Suprapubic skin (tissue), 4 donors: Measurements from ENCODE around the gene SERPINB1. TPM values are rescaled to one million over a fixed set of nuclear protein-coding genes. Genes with fewer than 3 reads are reported as not detected.

Source experiments
- DNase-seq, 2 donors: peaks; one replicate each; pipeline ENCODE4 v3.0.0-alpha.2; 2019; ENCODE audit warnings: low spot score in 2 of 2
- H3K27ac ChIP-seq: fragments of 200-600 bp; sonication (generic); one replicate; pipeline ENCODE4 v1.5.1; 2019
- H3K27me3 ChIP-seq: fragments of 200-600 bp; sonication (generic); one replicate; pipeline ENCODE4 v1.5.1; 2019
- H3K36me3 ChIP-seq: fragments of 200-600 bp; sonication (generic); one replicate; pipeline ENCODE4 v1.5.1; 2019
- H3K4me1 ChIP-seq: fragments of 200-600 bp; sonication (generic); one replicate; pipeline ENCODE4 v1.5.1; 2019
- H3K4me3 ChIP-seq: fragments of 200-600 bp; sonication (generic); one replicate; pipeline ENCODE4 v1.5.1; 2019; ENCODE audit warnings: mild to moderate bottlenecking
- H3K9me3 ChIP-seq: fragments of 200-600 bp; sonication (generic); one replicate; pipeline ENCODE4 v1.5.1; 2019
- EP300 ChIP-seq: sonication (generic); formaldehyde crosslinking; IDR thresholded peaks from one replicate; pipeline ENCODE4 v1.6.1; 2017; ENCODE audit warnings: antibody characterized with exemption
- POLR2A ChIP-seq, 2 donors: fragments of 450-650 bp; IDR thresholded peaks; one replicate each; pipeline ENCODE4 v1.6.1; 2017; ENCODE audit warnings: antibody characterized with exemption in 2 of 2, mild to moderate bottlenecking in 2 of 2, moderate library complexity in 2 of 2
- POLR2AphosphoS5 ChIP-seq, 3 donors: sonication (generic); formaldehyde crosslinking; IDR thresholded peaks; one replicate each; pipeline ENCODE4 v1.6.1; 2017; ENCODE audit warnings: antibody characterized with exemption in 3 of 3
- WGBS: methylation state at CpG from one replicate; pipeline ENCODE4 v1.1.5; 2018; 5-methylcytosine and 5-hydroxymethylcytosine counted together
- total RNA-seq, 4 donors: library from RNA; depleted of rRNA; stranded (reverse); fragments of >200 nt; gene quantifications; one replicate each; pipeline ENCODE4 v1.1.0, GENCODE V29; 2016
- TF ChIP-seq, protein P1 (sequence below), 2 donors: fragments of 200-600 bp in 1 of 2; fragments of 450-650 bp in 1 of 2; sonication (generic) in 1 of 2; IDR thresholded peaks; one replicate each; pipeline ENCODE4 v1.5.1; 2016 to 2019; ENCODE audit warnings: antibody characterized with exemption in 2 of 2, mild to moderate bottlenecking in 1 of 2, moderate library complexity in 1 of 2

The SERPINB1 gene
- total RNA-seq, 4 donors from 2014 or later: 11.8 to 20.6 (median 16.9) TPM

DNA sequence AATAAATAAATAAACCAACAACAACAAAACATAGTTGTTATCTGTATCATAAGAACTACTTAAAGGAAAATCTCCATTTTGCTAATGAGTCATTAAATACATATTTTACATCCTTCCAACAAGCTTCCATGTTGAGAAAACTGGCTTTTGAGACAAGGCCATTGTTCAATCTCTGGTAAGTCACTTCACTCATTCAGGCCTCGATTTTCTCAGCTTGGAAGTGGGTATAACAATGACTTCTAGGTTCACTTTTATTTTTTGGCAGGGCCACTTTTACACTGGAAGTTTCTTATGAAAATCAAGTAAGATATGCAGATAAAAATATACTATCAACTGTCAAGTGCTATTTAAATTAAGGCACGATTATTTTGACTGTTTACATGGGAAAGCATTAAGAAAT lies 46.5 kb downstream of the SERPINB1 start:
- WGBS: 79% methylated on average over 2 of the region's 2 CpGs
- DNase-seq: no peak
- H3K4me3 ChIP-seq: no peak overlapping the region
- no peaks in the 10 kb centered on the region for H3K9me3 ChIP-seq
- TF ChIP-seq POLR2A (IDR thresholded peaks at IDR 0.05): no peak
- TF ChIP-seq POLR2AphosphoS5 (IDR thresholded peaks at IDR 0.05): no peak
- TF ChIP-seq, protein P1, sequence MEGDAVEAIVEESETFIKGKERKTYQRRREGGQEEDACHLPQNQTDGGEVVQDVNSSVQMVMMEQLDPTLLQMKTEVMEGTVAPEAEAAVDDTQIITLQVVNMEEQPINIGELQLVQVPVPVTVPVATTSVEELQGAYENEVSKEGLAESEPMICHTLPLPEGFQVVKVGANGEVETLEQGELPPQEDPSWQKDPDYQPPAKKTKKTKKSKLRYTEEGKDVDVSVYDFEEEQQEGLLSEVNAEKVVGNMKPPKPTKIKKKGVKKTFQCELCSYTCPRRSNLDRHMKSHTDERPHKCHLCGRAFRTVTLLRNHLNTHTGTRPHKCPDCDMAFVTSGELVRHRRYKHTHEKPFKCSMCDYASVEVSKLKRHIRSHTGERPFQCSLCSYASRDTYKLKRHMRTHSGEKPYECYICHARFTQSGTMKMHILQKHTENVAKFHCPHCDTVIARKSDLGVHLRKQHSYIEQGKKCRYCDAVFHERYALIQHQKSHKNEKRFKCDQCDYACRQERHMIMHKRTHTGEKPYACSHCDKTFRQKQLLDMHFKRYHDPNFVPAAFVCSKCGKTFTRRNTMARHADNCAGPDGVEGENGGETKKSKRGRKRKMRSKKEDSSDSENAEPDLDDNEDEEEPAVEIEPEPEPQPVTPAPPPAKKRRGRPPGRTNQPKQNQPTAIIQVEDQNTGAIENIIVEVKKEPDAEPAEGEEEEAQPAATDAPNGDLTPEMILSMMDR (IDR thresholded peaks at IDR 0.05): no peak
- no peak for TF ChIP-seq EP300
- peaks cover 36% of the 10 kb centered on the region for H3K4me1 ChIP-seq
- no peak overlapping the region for H3K27ac ChIP-seq
- H3K36me3 ChIP-seq: no peaks in the 10 kb centered on the region
- H3K27me3 ChIP-seq: no peaks in the 10 kb centered on the region

DNA sequence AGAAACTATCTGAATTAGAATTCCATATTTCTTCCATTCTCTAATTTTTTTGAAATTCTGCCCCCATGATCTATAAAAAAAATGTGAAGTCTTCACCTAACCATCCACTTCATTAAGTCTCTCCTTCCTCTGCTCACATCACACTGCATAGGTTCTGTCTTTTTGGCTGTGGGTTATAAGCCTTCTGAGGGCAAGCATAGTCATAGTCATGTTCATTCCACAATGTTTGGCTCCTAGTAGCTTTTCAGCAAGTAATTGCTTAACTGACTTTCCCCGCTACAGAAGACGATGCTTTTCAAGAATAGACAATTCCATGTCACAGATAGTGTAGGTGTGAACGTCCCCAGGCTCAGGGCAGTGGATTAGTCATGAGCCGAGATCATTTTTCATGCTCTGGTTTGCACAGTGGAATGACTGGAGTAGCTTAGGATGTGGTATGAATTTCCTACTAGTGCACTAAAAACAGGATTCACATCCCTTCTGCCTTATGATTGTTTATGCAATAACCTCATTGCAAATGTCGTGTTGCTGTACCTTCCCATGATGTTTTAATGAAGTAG lies 47.4 kb downstream of the SERPINB1 start:
- Histone ChIP-seq H3K36me3 (no peaks in the 10 kb centered on the region), H3K4me3 (no peak overlapping the region), H3K27ac (peak overlapping the region; percentile 39), H3K4me1 (peaks cover 37% of the 10 kb centered on the region), H3K27me3 (no peaks in the 10 kb centered on the region), H3K9me3 (no peaks in the 10 kb centered on the region)
- no peak for DNase-seq
- WGBS: 68% methylated on average over 5 of the region's 5 CpGs
- TF ChIP-seq EP300 (no peak), POLR2AphosphoS5 (IDR thresholded peaks at IDR 0.05) (no peak), POLR2A (IDR thresholded peaks at IDR 0.05) (no peak)
- TF ChIP-seq, protein P1 (IDR thresholded peaks at IDR 0.05): no peak

DNA sequence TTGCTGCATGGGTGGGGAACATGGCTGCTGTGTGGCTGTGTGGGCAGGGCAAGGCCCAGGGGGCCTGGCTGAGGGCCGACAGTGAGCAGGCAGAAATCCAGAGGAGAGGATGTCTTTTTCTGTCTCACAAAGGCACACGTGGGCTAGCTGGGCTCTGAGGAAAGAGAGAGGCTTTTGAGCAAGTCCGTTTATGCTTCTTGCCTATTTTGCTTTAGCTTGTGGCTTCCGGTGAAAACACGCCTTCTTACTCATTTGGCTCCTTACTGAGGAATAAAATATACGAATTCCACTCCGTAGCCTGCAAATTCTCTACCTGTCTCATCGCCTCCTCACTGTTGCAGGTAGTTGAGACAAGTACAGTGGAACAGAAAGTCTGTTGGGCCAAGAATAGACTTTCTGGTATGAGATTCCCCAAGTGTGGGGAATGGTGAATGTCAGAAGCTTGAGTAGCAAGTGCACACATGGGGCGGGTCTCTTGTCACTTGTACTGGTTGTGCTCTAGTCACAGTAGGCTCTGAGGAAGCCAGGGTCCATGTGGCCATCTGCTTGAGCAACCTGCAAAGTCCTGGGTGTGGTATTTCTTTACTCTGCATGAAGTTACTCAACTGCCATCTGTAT lies 48.0 kb downstream of the SERPINB1 start:
- no peak for DNase-seq
- WGBS: 43% methylated on average over 9 of the region's 9 CpGs
- Histone ChIP-seq H3K9me3 (no peaks in the 10 kb centered on the region), H3K36me3 (no peaks in the 10 kb centered on the region), H3K4me1 (peaks cover 37% of the 10 kb centered on the region), H3K4me3 (no peak overlapping the region), H3K27me3 (no peaks in the 10 kb centered on the region), H3K27ac (peak overlapping the region; percentile 39)
- TF ChIP-seq, protein P1 (IDR thresholded peaks at IDR 0.05): no peak

DNA sequence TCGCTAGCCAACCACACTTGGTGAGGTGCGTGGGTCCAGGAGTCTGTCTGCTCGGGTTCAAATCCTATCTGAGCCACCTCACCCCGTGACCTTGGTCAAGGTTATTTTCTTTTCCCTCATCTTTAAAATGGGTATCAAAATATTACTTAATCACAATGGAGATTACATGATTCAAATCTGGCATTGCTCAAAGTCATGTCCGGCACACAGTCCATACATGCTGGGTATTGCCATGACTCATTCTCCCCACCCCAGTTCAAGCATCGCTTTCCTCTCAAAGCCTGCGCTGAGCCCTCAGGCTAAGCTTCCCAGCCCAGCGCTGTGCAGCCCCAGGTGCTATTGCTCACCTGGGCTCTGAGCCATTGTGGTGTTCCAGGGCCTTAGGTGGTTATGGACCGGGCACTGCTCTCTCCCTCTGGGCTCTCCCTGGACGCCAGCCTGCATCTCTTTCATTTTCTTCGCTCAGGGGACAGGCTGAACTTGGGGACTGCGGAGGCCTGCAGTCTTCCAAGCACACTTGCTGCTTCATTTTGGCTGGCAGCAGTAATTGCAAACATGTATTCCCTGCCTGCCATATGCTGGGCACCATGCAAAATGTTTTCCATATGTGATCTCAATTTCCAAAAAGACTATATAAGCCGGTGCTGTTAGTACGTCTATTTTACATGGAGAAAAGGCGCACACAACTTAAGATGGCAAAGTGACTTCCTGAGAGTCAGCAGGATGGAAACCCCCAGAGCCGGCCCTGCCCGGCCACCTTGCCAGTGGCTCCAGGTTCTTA lies 49.1 kb downstream of the SERPINB1 start:
- H3K27me3 ChIP-seq: no peaks in the 10 kb centered on the region
- no peak overlapping the region for H3K4me3 ChIP-seq
- TF ChIP-seq POLR2AphosphoS5 (IDR thresholded peaks at IDR 0.05) (no peak), EP300 (no peak), POLR2A (IDR thresholded peaks at IDR 0.05) (no peak)
- TF ChIP-seq, protein P1 (IDR thresholded peaks at IDR 0.05): no peak
- H3K36me3 ChIP-seq: no peaks in the 10 kb centered on the region
- 53% methylated on average over 17 of the region's 17 CpGs for WGBS
- peak overlapping the region; percentile 39 for H3K27ac ChIP-seq
- H3K9me3 ChIP-seq: no peaks in the 10 kb centered on the region
- H3K4me1 ChIP-seq: peaks cover 37% of the 10 kb centered on the region
- no peak for DNase-seq

DNA sequence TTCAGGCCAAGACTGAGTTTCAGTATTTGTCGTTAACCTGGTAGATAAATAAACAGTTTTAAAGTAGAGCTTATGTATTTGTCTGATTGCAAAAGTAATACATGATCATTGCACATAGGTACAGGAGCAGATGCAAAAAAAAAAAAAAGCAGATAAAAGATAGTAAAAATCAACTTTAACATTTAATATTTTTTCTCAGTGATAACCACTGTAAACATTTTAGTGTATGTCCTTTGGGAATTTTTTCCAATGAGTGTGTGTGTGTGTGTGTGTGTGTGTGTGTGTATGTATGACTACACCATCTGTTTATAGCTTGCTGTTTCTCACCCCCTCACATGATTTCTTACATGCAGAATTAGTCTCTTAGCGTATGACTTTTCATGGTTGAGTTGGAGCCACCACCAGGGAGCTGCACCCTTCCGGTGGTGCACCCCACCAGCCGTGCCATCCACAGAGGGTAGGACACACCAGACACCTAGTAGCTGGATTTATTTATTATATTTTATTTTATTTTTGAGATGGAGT lies 50.2 kb downstream of the SERPINB1 start:
- H3K27ac ChIP-seq: no peak overlapping the region
- TF ChIP-seq, protein P1 (IDR thresholded peaks at IDR 0.05): no peak
- TF ChIP-seq EP300 (no peak), POLR2AphosphoS5 (IDR thresholded peaks at IDR 0.05) (no peak), POLR2A (IDR thresholded peaks at IDR 0.05) (no peak)
- DNase-seq: no peak
- H3K4me3 ChIP-seq: no peak overlapping the region
- peaks cover 37% of the 10 kb centered on the region for H3K4me1 ChIP-seq
- no peaks in the 10 kb centered on the region for H3K27me3 ChIP-seq
- WGBS: 56% methylated on average over 4 of the region's 4 CpGs
- H3K36me3 ChIP-seq: peaks cover under 1% of the 10 kb centered on the region
- H3K9me3 ChIP-seq: no peaks in the 10 kb centered on the region
